Gastroesophageal sphincter (tissue), 3 donors: ENCODE data around the gene COL4A6.

ENCODE experiments used
- EP300 ChIP-seq: sonication (generic); formaldehyde crosslinking; IDR thresholded peaks from one replicate; pipeline ENCODE4 v1.6.1; 2017; ENCODE audit warnings: antibody characterized with exemption, mild to moderate bottlenecking
- POLR2A ChIP-seq, 2 donors: fragments of 450-650 bp; IDR thresholded peaks; one replicate each; pipeline ENCODE4 v1.6.1; 2017; ENCODE audit warnings: antibody characterized with exemption in 2 of 2, mild to moderate bottlenecking in 2 of 2, moderate library complexity in 1 of 2
- TF ChIP-seq, protein P1 (sequence below), 4 experiments: fragments of 200-600 bp in 2 of 4; fragments of 450-650 bp in 2 of 4; sonication (generic) in 1 of 4; IDR thresholded peaks; one replicate each; pipeline ENCODE4 v1.5.1; 2017 to 2019; ENCODE audit warnings: antibody characterized with exemption in 4 of 4, mild to moderate bottlenecking in 2 of 4, moderate library complexity in 2 of 4

DNA sequence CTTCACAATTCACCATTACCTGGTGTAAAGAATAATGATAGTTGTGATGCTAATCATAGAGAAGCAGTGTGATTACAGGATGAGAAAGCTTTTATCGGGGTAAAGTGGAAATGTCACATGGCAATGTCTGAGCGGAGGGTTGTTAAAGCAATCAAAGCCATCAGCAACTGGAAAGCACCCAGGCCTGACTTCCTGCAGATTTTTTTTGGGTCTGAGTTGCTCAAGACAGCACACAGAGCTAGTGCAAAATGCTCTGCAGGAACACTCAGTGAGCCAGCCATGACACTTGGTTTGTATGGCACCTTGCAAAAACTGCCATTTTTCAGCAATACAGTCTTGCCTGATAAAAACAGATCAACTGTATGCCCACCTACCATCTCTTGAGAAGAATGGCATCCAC is 152.9 kb downstream of the COL4A6 start:
- no peak for TF ChIP-seq POLR2A (IDR thresholded peaks at IDR 0.05)
- TF ChIP-seq, protein P1, sequence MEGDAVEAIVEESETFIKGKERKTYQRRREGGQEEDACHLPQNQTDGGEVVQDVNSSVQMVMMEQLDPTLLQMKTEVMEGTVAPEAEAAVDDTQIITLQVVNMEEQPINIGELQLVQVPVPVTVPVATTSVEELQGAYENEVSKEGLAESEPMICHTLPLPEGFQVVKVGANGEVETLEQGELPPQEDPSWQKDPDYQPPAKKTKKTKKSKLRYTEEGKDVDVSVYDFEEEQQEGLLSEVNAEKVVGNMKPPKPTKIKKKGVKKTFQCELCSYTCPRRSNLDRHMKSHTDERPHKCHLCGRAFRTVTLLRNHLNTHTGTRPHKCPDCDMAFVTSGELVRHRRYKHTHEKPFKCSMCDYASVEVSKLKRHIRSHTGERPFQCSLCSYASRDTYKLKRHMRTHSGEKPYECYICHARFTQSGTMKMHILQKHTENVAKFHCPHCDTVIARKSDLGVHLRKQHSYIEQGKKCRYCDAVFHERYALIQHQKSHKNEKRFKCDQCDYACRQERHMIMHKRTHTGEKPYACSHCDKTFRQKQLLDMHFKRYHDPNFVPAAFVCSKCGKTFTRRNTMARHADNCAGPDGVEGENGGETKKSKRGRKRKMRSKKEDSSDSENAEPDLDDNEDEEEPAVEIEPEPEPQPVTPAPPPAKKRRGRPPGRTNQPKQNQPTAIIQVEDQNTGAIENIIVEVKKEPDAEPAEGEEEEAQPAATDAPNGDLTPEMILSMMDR (IDR thresholded peaks at IDR 0.05), result no peak
- no peak for TF ChIP-seq EP300
